Measurements from ENCODE around the gene LEPROT. TPM values are rescaled to one million over a fixed set of nuclear protein-coding genes. Genes with fewer than 3 reads are reported as not detected.

LEPROT gene
- total and polyA plus RNA-seq, 8 donors = 16.9 to 45.5 (median 30.3) TPM

GRCh38 chr1:65409816-65410326, 10.6 kb upstream of the LEPROT start:
- no peak overlapping the region for H3K27ac ChIP-seq
- FAIRE-seq (no peak), ATAC-seq (no peak), DNase-seq (no peak)
- no peaks in the 10 kb centered on the region for H3K4me1 ChIP-seq
- intact Hi-C loops (cut with DNase I) = no loop called here
- no peak overlapping the region for H3K4me3 ChIP-seq
- no peaks in the 10 kb centered on the region for H3K36me3 ChIP-seq
- H3K27me3 ChIP-seq = no peaks in the 10 kb centered on the region
- no peaks in the 10 kb centered on the region for H3K9me3 ChIP-seq
- TF ChIP-seq, protein P1, sequence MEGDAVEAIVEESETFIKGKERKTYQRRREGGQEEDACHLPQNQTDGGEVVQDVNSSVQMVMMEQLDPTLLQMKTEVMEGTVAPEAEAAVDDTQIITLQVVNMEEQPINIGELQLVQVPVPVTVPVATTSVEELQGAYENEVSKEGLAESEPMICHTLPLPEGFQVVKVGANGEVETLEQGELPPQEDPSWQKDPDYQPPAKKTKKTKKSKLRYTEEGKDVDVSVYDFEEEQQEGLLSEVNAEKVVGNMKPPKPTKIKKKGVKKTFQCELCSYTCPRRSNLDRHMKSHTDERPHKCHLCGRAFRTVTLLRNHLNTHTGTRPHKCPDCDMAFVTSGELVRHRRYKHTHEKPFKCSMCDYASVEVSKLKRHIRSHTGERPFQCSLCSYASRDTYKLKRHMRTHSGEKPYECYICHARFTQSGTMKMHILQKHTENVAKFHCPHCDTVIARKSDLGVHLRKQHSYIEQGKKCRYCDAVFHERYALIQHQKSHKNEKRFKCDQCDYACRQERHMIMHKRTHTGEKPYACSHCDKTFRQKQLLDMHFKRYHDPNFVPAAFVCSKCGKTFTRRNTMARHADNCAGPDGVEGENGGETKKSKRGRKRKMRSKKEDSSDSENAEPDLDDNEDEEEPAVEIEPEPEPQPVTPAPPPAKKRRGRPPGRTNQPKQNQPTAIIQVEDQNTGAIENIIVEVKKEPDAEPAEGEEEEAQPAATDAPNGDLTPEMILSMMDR (IDR thresholded peaks at IDR 0.05) = no peak
- 95 to 97% methylated on average over 4 of the region's 4 CpGs for WGBS, 2 donors

DNA sequence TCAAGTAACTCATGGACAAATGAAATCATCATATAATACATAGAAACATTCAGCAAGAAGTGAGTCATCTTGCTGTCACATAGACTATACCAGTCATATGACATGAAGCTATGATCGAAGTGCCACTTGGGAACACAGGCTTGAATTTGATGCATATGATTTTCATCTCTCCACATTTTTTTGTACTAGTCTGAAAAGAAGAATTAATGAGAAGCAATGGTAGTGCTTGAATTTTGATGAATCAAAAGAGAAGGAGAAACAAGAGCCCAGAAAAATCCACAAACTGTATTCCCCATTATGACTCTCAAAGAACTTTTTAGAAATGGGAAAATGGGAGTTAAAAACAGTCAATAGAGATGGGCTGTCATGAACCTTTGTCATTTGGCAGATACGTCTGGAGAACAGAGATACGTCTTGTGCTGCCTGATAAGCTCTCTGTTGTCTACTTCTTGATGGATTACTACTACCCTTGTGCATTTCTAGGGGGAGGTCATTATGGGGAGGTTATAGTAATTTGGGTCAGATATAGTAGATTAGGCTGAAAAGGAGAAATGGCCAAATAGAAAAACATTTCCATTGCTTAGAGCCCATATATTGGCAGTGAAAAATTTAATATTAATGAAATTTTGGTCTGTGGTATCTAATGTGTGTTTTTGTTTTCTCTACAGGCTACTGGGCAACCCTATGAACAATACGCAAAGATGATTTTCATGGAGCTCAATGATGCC, 8.0 kb upstream of the LEPROT start:
- H3K36me3 ChIP-seq = no peaks in the 10 kb centered on the region
- no peak overlapping the region for H3K4me3 ChIP-seq
- TF ChIP-seq, protein P1 (IDR thresholded peaks at IDR 0.05) = no peak
- H3K27ac ChIP-seq = no peak overlapping the region
- H3K4me1 ChIP-seq = no peaks in the 10 kb centered on the region
- 80 to 83% methylated on average over 4 of the region's 4 CpGs for WGBS, 2 donors
- no peak for ATAC-seq
- no peak for DNase-seq
- no peaks in the 10 kb centered on the region for H3K27me3 ChIP-seq
- FAIRE-seq = no peak
- intact Hi-C loops (cut with DNase I) = no loop called here
- H3K9me3 ChIP-seq = no peaks in the 10 kb centered on the region

DNA sequence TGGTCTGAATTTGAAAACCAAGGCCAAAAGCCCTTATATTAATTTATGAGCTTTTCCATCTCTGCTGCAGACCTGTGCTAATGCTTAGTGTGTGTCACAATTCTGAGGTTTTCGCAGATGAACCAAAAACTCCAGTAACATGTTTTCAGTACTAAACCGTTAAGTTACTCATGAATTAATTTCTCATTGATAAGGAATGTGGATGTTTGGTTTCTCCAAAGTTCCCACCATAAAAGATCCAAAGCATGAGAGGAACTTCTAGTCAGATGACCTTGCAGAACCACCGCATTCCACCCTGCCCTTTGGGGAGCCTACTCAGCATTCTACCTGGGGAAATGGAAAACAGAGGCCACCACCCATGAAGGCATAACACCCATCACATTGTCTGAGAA, 7.5 kb upstream of the LEPROT start:
- no peak overlapping the region for H3K27ac ChIP-seq
- ATAC-seq = peak in 1 of 4 donors; percentile 29
- no peak for FAIRE-seq
- no peaks in the 10 kb centered on the region for H3K4me1 ChIP-seq
- WGBS, 2 donors = 72 to 73% methylated on average over 3 of the region's 3 CpGs
- no peak for DNase-seq
- no peaks in the 10 kb centered on the region for H3K36me3 ChIP-seq
- TF ChIP-seq, protein P1 (IDR thresholded peaks at IDR 0.05) = no peak
- H3K4me3 ChIP-seq = no peak overlapping the region
- H3K9me3 ChIP-seq = no peaks in the 10 kb centered on the region
- no peaks in the 10 kb centered on the region for H3K27me3 ChIP-seq
- intact Hi-C loops (cut with DNase I) = no loop called here

- H3K9me3 ChIP-seq = no peaks in the 10 kb centered on the region
- no peak for DNase-seq
- no peak for ATAC-seq
- peaks cover 0 to 4% (median 3%) of the 10 kb centered on the region in 3 donors for H3K4me1 ChIP-seq
- no peaks in the 10 kb centered on the region for H3K36me3 ChIP-seq
- TF ChIP-seq, protein P1 (IDR thresholded peaks at IDR 0.05) = no peak
- FAIRE-seq = peak; percentile 82
- intact Hi-C loops (cut with DNase I) = no loop called here
- 56 to 61% methylated on average over 4 of the region's 4 CpGs for WGBS, 2 donors
- no peaks in the 10 kb centered on the region for H3K27me3 ChIP-seq
- no peak overlapping the region for H3K27ac ChIP-seq
- H3K4me3 ChIP-seq = no peak overlapping the region
These were observed 5.9 kb upstream of the LEPROT start for GRCh38 chr1:65414538-65414937.

DNA sequence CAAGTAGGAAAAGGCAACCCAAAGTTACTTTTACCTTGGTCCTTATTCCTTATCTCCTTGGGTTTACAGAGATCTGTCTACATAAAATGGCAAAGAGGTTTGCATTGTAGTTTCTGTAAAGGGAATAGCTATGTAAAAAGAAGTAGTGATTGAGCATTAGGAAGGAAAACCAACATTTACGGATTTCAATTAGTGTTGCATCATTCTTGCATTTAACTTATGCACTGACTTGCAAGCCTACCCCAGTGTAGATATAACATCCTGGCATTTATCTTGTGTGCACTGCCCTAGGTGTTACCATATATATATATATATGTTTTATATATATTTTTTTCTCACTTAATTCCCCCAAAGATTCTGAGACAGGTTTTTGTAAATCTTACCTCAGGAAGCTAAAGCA, 3.7 kb upstream of the LEPROT start:
- 88 to 91% methylated on average over 1 of the region's 1 CpG for WGBS, 2 donors
- no peaks in the 10 kb centered on the region for H3K36me3 ChIP-seq
- intact Hi-C loops (cut with DNase I) = no loop called here
- ATAC-seq (no peak), FAIRE-seq (no peak), DNase-seq (no peak)
- no peak overlapping the region for H3K4me3 ChIP-seq
- no peaks in the 10 kb centered on the region for H3K9me3 ChIP-seq
- H3K27ac ChIP-seq = no peak overlapping the region
- peaks cover 0 to 4% (median 3%) of the 10 kb centered on the region in 3 donors for H3K4me1 ChIP-seq
- TF ChIP-seq, protein P1 (IDR thresholded peaks at IDR 0.05) = no peak
- H3K27me3 ChIP-seq = no peaks in the 10 kb centered on the region

Measured in pancreas (tissue), 10 donors.